HG03378 (cell line): ENCODE results near the gene SVIP.

Source experiments
- ATAC-seq: cut with Tn5 transposase; IDR thresholded peaks from one replicate; pipeline ENCODE4 v1.9.1; 2021; ENCODE audit warnings: mild to moderate bottlenecking, moderate library complexity; ENCODE audit not compliant: unreplicated experiment

Gene SVIP

DNA sequence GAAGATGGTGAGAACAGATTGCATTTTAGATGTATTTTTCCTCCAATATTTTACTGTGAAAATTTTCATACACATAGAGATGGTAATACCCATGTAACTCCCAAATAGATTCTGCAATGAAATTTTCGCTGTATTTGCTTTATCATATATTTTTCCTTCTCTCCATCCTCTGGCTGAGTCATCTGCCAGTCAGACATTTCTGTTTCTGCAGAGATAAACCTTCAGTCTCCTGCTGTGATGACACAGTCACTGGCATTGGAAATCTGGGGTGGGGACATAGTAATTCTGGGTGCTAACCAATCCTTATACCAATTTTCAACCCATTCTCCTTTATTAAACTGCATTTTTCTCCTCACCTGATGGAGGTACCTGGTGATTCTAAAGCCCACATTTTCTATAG lies 33.7 kb downstream of the SVIP start:
- no peak for ATAC-seq

DNA sequence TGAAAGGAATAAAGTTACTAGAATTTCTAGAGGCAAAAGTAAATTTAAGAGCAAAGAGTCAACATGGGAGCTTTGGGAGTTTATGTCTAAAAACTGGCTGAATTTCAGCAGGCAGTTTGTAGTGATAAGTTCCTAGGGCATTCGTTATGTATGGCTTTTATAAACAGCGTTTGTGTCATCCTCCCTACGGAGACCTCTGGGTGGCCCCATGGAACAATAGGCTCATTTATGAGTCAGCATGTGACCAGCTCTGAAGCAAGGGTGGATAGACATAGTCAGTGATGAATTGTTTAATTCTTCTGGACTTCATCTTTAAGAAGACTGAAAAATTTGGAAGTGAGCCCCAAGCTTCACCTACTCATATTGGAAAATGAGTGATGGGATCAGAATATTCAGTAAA lies 37.1 kb downstream of the SVIP start:
- ATAC-seq, result no peak

DNA sequence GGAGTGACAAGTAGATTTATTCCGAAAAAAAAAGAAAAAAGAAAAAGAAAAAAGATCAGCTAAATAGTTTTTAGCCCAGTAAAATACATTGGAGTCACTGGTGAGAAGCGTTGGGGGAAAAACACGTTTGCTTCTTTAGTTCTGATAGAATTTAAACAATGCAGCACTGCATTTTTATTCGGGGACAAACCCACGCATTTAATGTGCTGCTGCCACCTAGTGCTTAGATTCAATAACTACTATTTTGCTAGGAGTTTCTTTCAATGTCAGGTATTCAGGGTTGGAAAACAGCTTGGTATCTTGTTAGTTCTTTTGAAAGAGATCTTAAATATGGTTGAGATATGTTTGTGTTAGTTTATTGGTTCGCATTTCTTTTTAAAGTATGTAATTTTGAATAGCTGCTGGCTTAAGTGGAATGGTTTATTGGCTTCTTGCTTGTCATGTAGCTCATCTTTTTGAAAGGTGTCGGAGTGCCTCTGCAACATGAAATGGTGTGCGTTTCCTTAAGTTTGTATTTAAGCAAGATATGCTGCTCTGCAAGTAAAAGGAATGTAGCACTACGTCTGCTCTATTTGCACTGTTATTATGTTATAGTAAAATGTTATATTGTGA lies 41.9 kb downstream of the SVIP start:
- peak; percentile 45 for ATAC-seq

DNA sequence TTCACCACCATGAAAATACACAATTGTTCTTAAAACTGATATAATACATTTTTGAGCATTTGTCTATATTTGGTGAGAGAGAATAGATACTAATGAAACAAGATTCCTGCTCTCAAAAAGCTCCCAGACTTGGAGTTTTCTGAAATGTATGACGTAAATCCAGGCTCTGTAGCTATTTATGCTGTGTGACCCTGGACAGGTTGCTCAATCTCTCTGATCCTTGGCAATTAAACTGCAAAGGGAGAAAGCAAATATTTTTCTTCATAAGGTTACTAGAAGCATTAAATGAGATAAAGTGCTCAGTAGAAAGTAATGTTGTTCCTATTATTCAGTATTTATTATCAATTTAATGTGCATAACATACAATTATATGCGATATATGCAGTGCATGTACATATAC lies 42.5 kb downstream of the SVIP start:
- no peak for ATAC-seq

DNA sequence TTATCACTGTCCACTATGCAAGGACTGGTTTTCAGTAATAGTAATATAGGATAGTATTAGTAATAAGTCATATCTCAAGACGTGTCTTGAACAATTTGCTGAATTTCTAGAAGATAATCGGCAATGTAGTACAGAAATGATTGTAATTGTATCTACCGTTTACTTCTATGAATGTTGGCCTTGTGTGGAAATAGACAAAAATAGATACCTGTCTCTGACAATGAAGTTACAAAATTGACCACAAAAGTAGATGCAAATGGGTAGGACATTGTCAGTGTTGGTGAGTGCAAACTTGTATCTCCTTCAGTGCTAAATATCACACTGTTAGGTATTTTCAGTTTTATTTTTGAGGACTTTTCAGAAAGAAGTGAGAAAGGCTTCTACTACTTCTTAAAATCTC lies 43.1 kb downstream of the SVIP start:
- ATAC-seq, result peak; percentile 81

DNA sequence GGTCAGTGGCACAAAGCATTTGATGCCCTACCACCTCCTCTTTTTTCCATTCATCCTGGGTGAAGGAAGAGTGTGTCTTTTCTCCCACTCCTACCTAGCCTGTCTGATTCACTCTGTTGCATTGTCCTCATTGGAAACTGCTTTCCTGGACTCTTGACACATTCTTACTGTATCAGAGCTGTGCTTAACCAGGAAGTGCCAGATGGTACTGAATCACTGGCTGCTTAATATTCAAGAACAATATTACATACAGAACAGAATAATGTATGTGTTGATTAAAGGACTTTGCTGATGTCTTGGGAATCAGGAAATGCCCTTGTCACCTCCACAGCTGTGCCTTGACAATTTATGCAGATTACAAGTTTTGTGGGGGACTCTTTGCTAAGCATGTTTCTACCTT lies 44.4 kb downstream of the SVIP start:
- ATAC-seq, result no peak

DNA sequence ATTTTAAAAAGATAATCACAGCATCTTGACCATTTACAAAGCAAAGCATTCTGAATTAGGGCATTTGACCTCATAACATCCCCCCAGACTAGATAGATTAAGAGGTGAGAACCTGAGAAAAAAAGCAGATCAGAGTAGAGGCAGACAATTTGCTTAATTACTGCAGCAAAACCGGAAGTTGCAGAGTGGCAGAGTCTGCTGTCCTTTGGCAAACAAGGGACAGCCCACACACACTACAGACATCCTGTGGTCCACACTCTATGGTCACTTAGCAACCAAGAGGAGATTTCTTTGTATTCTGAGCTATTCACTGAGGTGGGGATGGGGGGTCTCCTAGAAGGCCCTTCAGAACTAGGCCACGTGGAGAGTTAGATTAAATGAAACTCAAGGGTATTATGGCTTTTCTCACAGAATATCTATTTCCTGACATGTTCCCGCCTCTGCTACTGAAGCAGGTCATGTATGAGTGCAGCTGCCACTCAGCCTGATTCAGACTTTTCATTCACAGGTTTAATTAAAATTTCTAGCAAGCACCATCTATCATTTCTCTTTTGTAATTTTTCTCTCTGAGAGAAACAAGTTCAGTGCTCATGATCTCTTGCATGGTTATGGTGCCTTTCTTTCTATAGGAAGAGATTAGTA lies 48.5 kb downstream of the SVIP start:
- peak; percentile 90 for ATAC-seq

DNA sequence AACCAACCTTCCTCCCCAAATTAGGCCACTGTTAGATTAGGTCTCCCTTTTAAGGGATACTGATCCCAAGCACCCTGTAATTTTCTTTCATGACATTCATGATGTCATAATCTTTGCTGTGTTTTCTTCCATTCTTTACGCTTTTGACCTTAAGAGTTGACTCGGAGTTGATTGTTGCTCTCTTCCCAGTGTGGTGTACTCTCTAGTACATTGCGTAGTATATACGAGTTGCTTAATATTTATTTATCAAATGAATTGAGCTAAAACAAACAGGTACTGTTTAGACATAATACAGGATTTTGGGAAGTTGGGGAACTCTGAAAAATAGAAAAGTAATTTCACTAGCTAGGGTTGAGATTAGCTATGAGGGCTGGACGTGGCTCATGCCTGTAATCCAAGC lies 49.8 kb downstream of the SVIP start:
- no peak for ATAC-seq

DNA sequence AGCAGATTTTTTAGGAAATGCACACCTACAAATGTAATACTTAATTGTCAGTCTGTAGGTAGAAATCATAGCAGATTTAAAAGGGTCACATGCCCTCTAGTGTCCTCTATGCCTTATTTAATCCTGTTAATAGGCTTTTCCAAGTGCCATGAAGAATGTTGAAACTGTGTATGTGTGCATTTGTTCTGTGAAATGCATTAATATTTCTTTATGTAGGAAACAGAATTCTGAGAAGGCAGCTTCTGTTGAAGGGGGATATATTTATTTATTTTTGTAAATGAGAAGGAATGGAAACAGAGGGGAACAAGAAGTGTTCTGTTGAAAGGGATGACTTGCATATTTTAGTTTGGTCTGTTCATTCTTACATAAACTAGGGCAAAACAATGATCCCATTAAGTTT lies 51.0 kb downstream of the SVIP start:
- peak; percentile 30 for ATAC-seq

DNA sequence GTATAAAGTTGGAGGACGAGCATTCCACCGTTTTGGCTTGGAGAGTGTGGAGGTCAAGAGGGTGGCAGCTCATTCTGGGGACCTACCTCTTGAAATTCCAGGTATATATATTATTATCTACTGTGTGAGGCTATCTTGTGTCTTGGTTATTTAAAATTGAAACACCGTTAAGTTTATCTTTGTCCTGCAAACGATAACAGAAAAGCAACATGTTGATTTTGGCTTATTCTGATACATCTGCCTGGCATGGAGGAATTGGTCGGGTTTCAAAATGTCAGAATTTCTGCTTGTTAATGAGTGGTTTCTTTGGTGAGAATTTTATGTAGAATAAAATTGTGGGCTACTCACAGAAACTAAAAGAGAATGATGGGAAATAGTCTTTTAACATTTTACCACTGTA lies 54.4 kb downstream of the SVIP start:
- no peak for ATAC-seq

DNA sequence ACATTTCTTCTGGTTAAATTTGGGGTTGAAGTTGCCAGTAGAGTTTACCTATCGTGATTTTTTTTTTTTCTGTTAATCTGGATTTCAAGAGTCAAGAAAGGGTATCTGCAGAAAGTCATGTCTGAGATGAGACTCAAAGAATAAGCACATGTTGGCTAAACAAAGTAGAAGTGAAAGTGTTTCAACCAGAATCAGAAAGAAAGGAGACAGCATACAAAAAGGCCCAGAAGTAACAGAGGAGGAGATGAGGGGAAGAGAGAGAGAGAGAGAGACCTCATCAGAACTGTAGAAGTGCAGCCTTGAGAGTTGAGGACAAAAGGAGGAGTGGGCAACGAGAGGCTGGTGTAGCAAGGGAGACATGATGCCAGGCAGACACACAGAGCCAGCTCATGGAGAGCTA lies 54.9 kb downstream of the SVIP start:
- peak; percentile 69 for ATAC-seq

DNA sequence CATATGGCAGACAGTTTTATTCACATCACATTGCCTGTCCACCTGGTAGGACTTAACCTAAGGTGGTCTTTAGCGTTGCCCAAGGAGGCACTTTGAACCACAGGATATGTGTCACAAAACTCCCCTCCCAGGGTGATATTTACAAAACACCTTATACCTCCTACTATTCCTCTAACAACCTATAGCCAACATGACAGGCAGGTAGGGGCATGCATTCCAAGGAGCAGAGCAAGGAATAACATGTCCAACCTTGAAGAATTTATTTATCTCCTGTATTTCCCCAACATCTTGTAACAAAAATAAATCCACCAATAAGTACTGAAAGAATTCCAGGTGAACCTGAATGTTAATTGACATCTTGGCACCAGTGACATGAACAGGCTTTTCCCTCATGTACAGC lies 60.5 kb downstream of the SVIP start:
- ATAC-seq, result no peak
